T-helper 1 cell treated with Interleukin-12 subunit alpha and Interleukin-12 subunit beta and Interleukin-4 antibody, amounts not matched to agents 30 μg/mL and 1 μg/mL, for 36 hours (primary cell): Measurements from ENCODE around the gene LIPC.

Source experiments
- H3K27ac Mint-ChIP-seq: one replicate; pipeline ENCODE4 v1.8.0; 2021; ENCODE audit warnings: mild to moderate bottlenecking, mixed read lengths
- H3K27me3 Mint-ChIP-seq: one replicate; pipeline ENCODE4 v1.8.0; 2021; ENCODE audit warnings: low read depth, mixed read lengths
- H3K36me3 Mint-ChIP-seq: one replicate; pipeline ENCODE4 v1.8.0; 2021; ENCODE audit warnings: low read depth, mixed read lengths
- H3K4me1 Mint-ChIP-seq: one replicate; pipeline ENCODE4 v1.8.0; 2021; ENCODE audit warnings: low read depth, mixed read lengths
- H3K4me3 Mint-ChIP-seq: one replicate; pipeline ENCODE4 v1.8.0; 2021; ENCODE audit warnings: mild to moderate bottlenecking, moderate library complexity, mixed read lengths
- H3K9me3 Mint-ChIP-seq: one replicate; pipeline ENCODE4 v1.8.0; 2021; ENCODE audit warnings: mixed read lengths

Gene LIPC

GRCh38 chr15:58462973-58463663 lies 31.3 kb downstream of the LIPC start:
- H3K9me3 Mint-ChIP-seq, result no peaks in the 10 kb centered on the region
- no peak overlapping the region for H3K27ac Mint-ChIP-seq
- no peak overlapping the region for H3K4me3 Mint-ChIP-seq
- H3K4me1 Mint-ChIP-seq, result peaks cover 47% of the 10 kb centered on the region
- H3K36me3 Mint-ChIP-seq, result peaks cover 11% of the 10 kb centered on the region
- no peaks in the 10 kb centered on the region for H3K27me3 Mint-ChIP-seq

GRCh38 chr15:58463815-58464650 lies 32.2 kb downstream of the LIPC start:
- no peaks in the 10 kb centered on the region for H3K27me3 Mint-ChIP-seq
- no peak overlapping the region for H3K27ac Mint-ChIP-seq
- peaks cover 38% of the 10 kb centered on the region for H3K4me1 Mint-ChIP-seq
- peaks cover 11% of the 10 kb centered on the region for H3K36me3 Mint-ChIP-seq
- no peaks in the 10 kb centered on the region for H3K9me3 Mint-ChIP-seq
- H3K4me3 Mint-ChIP-seq, result no peak overlapping the region

GRCh38 chr15:58465070-58465469 lies 33.3 kb downstream of the LIPC start:
- H3K4me1 Mint-ChIP-seq, result peaks cover 41% of the 10 kb centered on the region
- H3K4me3 Mint-ChIP-seq, result no peak overlapping the region
- H3K9me3 Mint-ChIP-seq, result no peaks in the 10 kb centered on the region
- H3K36me3 Mint-ChIP-seq, result peaks cover 15% of the 10 kb centered on the region
- no peaks in the 10 kb centered on the region for H3K27me3 Mint-ChIP-seq
- H3K27ac Mint-ChIP-seq, result no peak overlapping the region

- Mint-ChIP-seq H3K9me3 (no peaks in the 10 kb centered on the region), H3K4me3 (no peak overlapping the region), H3K36me3 (peaks cover 15% of the 10 kb centered on the region), H3K27me3 (no peaks in the 10 kb centered on the region), H3K4me1 (peaks cover 39% of the 10 kb centered on the region), H3K27ac (no peak overlapping the region)
Measured at GRCh38 chr15:58465866-58466517, 34.2 kb downstream of the LIPC start.

GRCh38 chr15:58466566-58466965 lies 34.8 kb downstream of the LIPC start:
- Mint-ChIP-seq H3K4me1 (peaks cover 39% of the 10 kb centered on the region), H3K36me3 (peaks cover 15% of the 10 kb centered on the region), H3K4me3 (no peak overlapping the region), H3K9me3 (no peaks in the 10 kb centered on the region), H3K27me3 (no peaks in the 10 kb centered on the region), H3K27ac (no peak overlapping the region)

GRCh38 chr15:58467121-58467721 lies 35.4 kb downstream of the LIPC start:
- Mint-ChIP-seq H3K27ac (no peak overlapping the region), H3K9me3 (no peaks in the 10 kb centered on the region), H3K4me1 (peaks cover 36% of the 10 kb centered on the region), H3K4me3 (no peak overlapping the region), H3K36me3 (peaks cover 15% of the 10 kb centered on the region), H3K27me3 (no peaks in the 10 kb centered on the region)

GRCh38 chr15:58467722-58468423 lies 36.1 kb downstream of the LIPC start:
- Mint-ChIP-seq H3K27ac (no peak overlapping the region), H3K9me3 (no peaks in the 10 kb centered on the region), H3K4me1 (peaks cover 32% of the 10 kb centered on the region), H3K27me3 (no peaks in the 10 kb centered on the region), H3K36me3 (peaks cover 13% of the 10 kb centered on the region), H3K4me3 (no peak overlapping the region)

- H3K36me3 Mint-ChIP-seq, result peaks cover 16% of the 10 kb centered on the region
- no peaks in the 10 kb centered on the region for H3K9me3 Mint-ChIP-seq
- no peak overlapping the region for H3K4me3 Mint-ChIP-seq
- no peaks in the 10 kb centered on the region for H3K27me3 Mint-ChIP-seq
- H3K4me1 Mint-ChIP-seq, result peaks cover 37% of the 10 kb centered on the region
- H3K27ac Mint-ChIP-seq, result no peak overlapping the region
Measured at GRCh38 chr15:58469432-58470353, 37.9 kb downstream of the LIPC start.

- H3K4me3 Mint-ChIP-seq, result no peak overlapping the region
- H3K4me1 Mint-ChIP-seq, result peaks cover 54% of the 10 kb centered on the region
- peaks cover 3% of the 10 kb centered on the region for H3K9me3 Mint-ChIP-seq
- H3K27ac Mint-ChIP-seq, result peak overlapping the region; percentile 27
- no peaks in the 10 kb centered on the region for H3K27me3 Mint-ChIP-seq
- H3K36me3 Mint-ChIP-seq, result peaks cover 16% of the 10 kb centered on the region
Measured at GRCh38 chr15:58471348-58471747, 39.6 kb downstream of the LIPC start.

GRCh38 chr15:58472221-58472620 lies 40.4 kb downstream of the LIPC start:
- Mint-ChIP-seq H3K4me1 (peaks cover 58% of the 10 kb centered on the region), H3K27me3 (no peaks in the 10 kb centered on the region), H3K27ac (no peak overlapping the region), H3K36me3 (peaks cover 16% of the 10 kb centered on the region), H3K4me3 (no peak overlapping the region), H3K9me3 (peaks cover 3% of the 10 kb centered on the region)

- H3K36me3 Mint-ChIP-seq, result peaks cover 16% of the 10 kb centered on the region
Measured at GRCh38 chr15:58472821-58473581, 41.2 kb downstream of the LIPC start.

GRCh38 chr15:58473724-58474123 lies 41.9 kb downstream of the LIPC start:
- H3K4me1 Mint-ChIP-seq, result peaks cover 67% of the 10 kb centered on the region
- H3K27ac Mint-ChIP-seq, result peak overlapping the region; percentile 91

More at GRCh38 chr15:58472821-58473581, 41.2 kb downstream of the LIPC start:
- Mint-ChIP-seq H3K27ac (peak overlapping the region; percentile 91), H3K27me3 (no peaks in the 10 kb centered on the region), H3K4me1 (peaks cover 65% of the 10 kb centered on the region), H3K4me3 (peak overlapping the region; percentile 64), H3K9me3 (peaks cover 3% of the 10 kb centered on the region)

More at GRCh38 chr15:58473724-58474123, 41.9 kb downstream of the LIPC start:
- Mint-ChIP-seq H3K9me3 (peaks cover 3% of the 10 kb centered on the region), H3K36me3 (peaks cover 15% of the 10 kb centered on the region), H3K4me3 (peak overlapping the region; percentile 27), H3K27me3 (no peaks in the 10 kb centered on the region)
